Stomach (tissue), 9 donors: ENCODE measurements around the gene ASPG. TPM values are rescaled to one million over a fixed set of nuclear protein-coding genes. Genes with fewer than 3 reads are reported as not detected.

Source experiments
- DNase-seq, 2 donors: peaks; one replicate each; pipeline versions ENCODE4 v3.0.0 to v3.0.0-alpha.2; 2013 to 2019
- H3K27ac ChIP-seq, 5 donors: fragments of 200-600 bp in 4 of 5; sonication (generic) in 4 of 5; one replicate each; pipeline ENCODE4 v1.5.1; 2013 to 2019; ENCODE audit warnings: mild to moderate bottlenecking in 1 of 5, moderate library complexity in 1 of 5
- H3K27me3 ChIP-seq, 3 donors: fragments of 200-600 bp; sonication (generic); one replicate each; pipeline ENCODE4 v1.5.1; 2017 to 2019; ENCODE audit warnings: mixed run types in 1 of 3
- H3K36me3 ChIP-seq, 4 donors: fragments of 200-600 bp; sonication (generic); 1 replicate in 3 of 4; 2 replicates in 1 of 4; pipeline ENCODE4 v1.5.1; 2016 to 2019
- H3K4me1 ChIP-seq, 4 donors: fragments of 200-600 bp; sonication (generic); one replicate each; pipeline ENCODE4 v1.5.1; 2016 to 2019
- H3K4me3 ChIP-seq, 4 donors: fragments of 200-600 bp; sonication (generic) in 3 of 4; one replicate each; pipeline ENCODE4 v1.5.1; 2016 to 2019; ENCODE audit warnings: mild to moderate bottlenecking in 1 of 4
- H3K9me3 ChIP-seq, 4 donors: fragments of 200-600 bp; sonication (generic); one replicate each; pipeline ENCODE4 v1.5.1; 2016 to 2019
- EP300 ChIP-seq: sonication (generic); formaldehyde crosslinking; IDR thresholded peaks from one replicate; pipeline ENCODE4 v1.6.1; 2017; ENCODE audit warnings: antibody characterized with exemption
- POLR2A ChIP-seq, 4 donors: fragments of 450-650 bp; IDR thresholded peaks; one replicate each; pipeline ENCODE4 v1.6.1; 2016; ENCODE audit warnings: antibody characterized with exemption in 4 of 4, control low read depth in 2 of 4, mild to moderate bottlenecking in 1 of 4, moderate library complexity in 1 of 4
- POLR2AphosphoS5 ChIP-seq, 3 donors: sonication (generic); formaldehyde crosslinking; IDR thresholded peaks; one replicate each; pipeline ENCODE4 v1.6.1; 2016; ENCODE audit warnings: antibody characterized with exemption in 3 of 3
- WGBS, 5 donors: extraction: QIAGEN DNeasy Blood & Tissue Kit in 3 of 5; methylation state at CpG; one replicate each; pipeline versions ENCODE4 v1.1.5 to v1.1.7; 2013 to 2018; 5-methylcytosine and 5-hydroxymethylcytosine counted together
- intact Hi-C: fragments of 100-400 bp; cut with DNase I; formaldehyde crosslinking; loops from one replicate; pipeline ENCODE4 v1.15.1; 2023; ENCODE audit warnings: low total_unique reads
- polyA plus RNA-seq, 3 donors: library from polyadenylated mRNA; stranded (reverse); fragments of 200-250 nt; gene quantifications; one replicate each; pipeline ENCODE4 v1.2.3, GENCODE V29; 2013
- total RNA-seq, 5 donors: library from RNA; depleted of rRNA; stranded (reverse); fragments of >200 nt; gene quantifications; one replicate each; pipeline versions ENCODE4 v1.1.0 to v1.2.3, GENCODE V29; 2014 to 2016
- TF ChIP-seq, protein P1 (sequence below), 7 experiments: fragments of 450-650 bp in 4 of 7; fragments of 200-600 bp in 3 of 7; sonication (generic) in 3 of 7; IDR thresholded peaks; one replicate each; pipeline ENCODE4 v1.5.1; 2016 to 2019; ENCODE audit warnings: antibody characterized with exemption in 7 of 7, control low read depth in 2 of 7, mild to moderate bottlenecking in 1 of 7
- donor health status: healthy with polysubstance abuse.
- donor health status: Bipolar disorder and iron deficiency.
- donor health status: healthy.

Gene ASPG
- total and polyA plus RNA-seq, 8 donors, result 0.12 to 10.7 (median 4.4) TPM; not detected in 1

DNA sequence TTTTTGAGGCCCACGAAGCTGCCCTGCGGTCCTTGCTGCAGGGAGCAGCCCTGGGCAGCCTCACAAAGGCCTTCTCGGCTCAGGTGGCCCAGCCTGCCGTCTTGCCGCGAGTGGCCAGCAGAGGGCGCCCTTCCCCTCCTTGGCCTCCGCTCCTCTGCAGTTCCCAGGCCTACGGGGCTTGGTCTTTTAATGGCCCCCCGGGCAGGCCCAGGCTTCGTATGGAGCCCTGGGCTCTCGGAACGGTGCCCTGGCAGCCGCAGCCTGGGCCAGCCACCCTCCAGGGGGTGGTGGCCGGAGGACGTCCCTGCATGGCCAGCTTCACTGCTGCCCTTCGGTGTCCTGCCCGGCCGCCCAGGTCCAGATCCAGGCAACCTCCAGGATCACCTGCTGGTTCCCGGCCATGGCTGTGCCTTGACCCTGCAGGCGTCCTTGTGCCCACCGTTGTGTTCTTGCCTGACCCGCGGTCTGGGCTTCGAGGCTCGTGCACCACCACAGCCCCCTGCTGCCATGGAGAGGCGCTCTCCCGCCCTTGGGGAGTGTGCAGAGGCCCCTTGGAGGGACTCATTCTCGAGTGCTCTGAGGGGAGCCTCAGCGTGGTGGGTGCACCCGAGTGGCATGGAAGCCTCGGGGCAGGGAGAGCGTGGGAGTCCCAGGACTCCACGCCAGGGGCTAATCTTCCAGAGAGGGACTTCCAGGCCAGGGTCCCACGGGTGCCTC lies 9.4 kb downstream of the ASPG start:
- TF ChIP-seq EP300, result no peak
- TF ChIP-seq, protein P1, sequence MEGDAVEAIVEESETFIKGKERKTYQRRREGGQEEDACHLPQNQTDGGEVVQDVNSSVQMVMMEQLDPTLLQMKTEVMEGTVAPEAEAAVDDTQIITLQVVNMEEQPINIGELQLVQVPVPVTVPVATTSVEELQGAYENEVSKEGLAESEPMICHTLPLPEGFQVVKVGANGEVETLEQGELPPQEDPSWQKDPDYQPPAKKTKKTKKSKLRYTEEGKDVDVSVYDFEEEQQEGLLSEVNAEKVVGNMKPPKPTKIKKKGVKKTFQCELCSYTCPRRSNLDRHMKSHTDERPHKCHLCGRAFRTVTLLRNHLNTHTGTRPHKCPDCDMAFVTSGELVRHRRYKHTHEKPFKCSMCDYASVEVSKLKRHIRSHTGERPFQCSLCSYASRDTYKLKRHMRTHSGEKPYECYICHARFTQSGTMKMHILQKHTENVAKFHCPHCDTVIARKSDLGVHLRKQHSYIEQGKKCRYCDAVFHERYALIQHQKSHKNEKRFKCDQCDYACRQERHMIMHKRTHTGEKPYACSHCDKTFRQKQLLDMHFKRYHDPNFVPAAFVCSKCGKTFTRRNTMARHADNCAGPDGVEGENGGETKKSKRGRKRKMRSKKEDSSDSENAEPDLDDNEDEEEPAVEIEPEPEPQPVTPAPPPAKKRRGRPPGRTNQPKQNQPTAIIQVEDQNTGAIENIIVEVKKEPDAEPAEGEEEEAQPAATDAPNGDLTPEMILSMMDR (IDR thresholded peaks at IDR 0.05), result peak in 5 of 7 experiments; percentile 76 to 95 (median 88)
- TF ChIP-seq POLR2A (IDR thresholded peaks at IDR 0.05), result no peak
- peak in 1 of 3 donors; percentile 24 for TF ChIP-seq POLR2AphosphoS5 (IDR thresholded peaks at IDR 0.05)
- Histone ChIP-seq H3K36me3 (no peaks in the 10 kb centered on the region), H3K4me3 (no peak overlapping the region), H3K9me3 (no peaks in the 10 kb centered on the region), H3K27ac (no peak overlapping the region), H3K4me1 (peaks cover 0 to 21% (median 15%) of the 10 kb centered on the region in 4 donors), H3K27me3 (peaks cover 0 to 27% (median 0%) of the 10 kb centered on the region in 3 donors)
- intact Hi-C loops, result no loop called here
- peak; percentile 85 to 88 for DNase-seq
- 26 to 51% (median 47%) methylated on average over 10 to 35 of the region's 35 CpGs for WGBS, 5 donors

DNA sequence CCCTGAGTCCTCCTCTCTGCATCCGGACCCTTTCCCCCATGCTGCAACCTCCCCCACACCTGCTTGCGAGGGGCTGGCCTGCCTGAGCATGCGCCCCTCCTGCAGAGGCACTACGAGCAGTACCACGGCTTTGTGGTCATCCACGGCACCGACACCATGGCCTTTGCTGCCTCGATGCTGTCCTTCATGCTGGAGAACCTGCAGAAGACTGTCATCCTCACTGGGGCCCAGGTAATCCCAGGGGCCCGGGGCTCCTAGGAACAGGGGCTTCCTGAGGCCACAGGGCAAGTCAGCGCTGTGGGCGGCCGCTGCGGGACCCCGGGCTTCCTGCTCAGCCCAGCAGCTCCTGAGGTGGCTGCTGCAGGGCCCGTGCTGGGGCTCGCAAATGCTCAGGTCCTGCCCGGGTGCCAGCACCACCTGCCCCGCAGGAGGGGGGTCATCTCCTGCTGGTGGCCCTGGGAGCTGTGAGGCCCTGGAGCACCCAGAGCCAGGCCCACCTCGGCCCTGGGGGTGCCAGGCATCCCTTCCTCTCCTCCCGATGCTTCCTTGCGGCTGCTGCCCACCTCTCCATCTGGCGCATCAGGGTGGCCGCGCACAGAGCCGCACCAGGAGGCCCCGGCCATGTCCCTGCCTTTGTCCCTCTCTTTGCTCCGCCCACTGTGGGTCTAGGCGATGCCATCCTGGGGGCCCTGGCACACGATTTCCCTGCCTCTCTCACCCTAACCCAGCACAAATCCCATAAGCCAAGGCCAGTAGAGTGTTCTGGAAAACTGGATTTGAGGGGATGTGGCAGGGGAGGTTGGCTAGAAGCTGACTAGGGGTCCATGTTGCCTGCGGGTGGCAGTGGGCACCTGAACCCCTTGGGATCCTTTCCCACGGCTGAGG lies 10.2 kb downstream of the ASPG start:
- peaks cover 0 to 28% (median 21%) of the 10 kb centered on the region in 4 donors for H3K4me1 ChIP-seq
- H3K27me3 ChIP-seq, result peaks cover 0 to 27% (median 0%) of the 10 kb centered on the region in 3 donors
- H3K36me3 ChIP-seq, result no peaks in the 10 kb centered on the region
- WGBS, 5 donors, result 86 to 90% (median 90%) methylated on average over 24 to 31 of the region's 31 CpGs
- no peak overlapping the region for H3K4me3 ChIP-seq
- no peaks in the 10 kb centered on the region for H3K9me3 ChIP-seq
- intact Hi-C loops, result no loop called here
- TF ChIP-seq, protein P1 (IDR thresholded peaks at IDR 0.05), result no peak
- no peak for TF ChIP-seq POLR2AphosphoS5 (IDR thresholded peaks at IDR 0.05)
- TF ChIP-seq POLR2A (IDR thresholded peaks at IDR 0.05), result no peak
- DNase-seq, result no peak
- no peak overlapping the region for H3K27ac ChIP-seq

- intact Hi-C loops, result no loop called here
- 77 to 88% (median 86%) methylated on average over 9 to 14 of the region's 14 CpGs for WGBS, 5 donors
Observed at GRCh38 chr14:104096318-104096717, 10.8 kb downstream of the ASPG start.

More at GRCh38 chr14:104096318-104096717, 10.8 kb downstream of the ASPG start:
- no peak overlapping the region for H3K4me3 ChIP-seq
- no peaks in the 10 kb centered on the region for H3K36me3 ChIP-seq
- H3K27me3 ChIP-seq, result peaks cover 0 to 29% (median 0%) of the 10 kb centered on the region in 3 donors
- no peaks in the 10 kb centered on the region for H3K9me3 ChIP-seq
- DNase-seq, result no peak
- TF ChIP-seq, protein P1 (IDR thresholded peaks at IDR 0.05), result no peak
- H3K4me1 ChIP-seq, result peaks cover 0 to 35% (median 28%) of the 10 kb centered on the region in 4 donors
- H3K27ac ChIP-seq, result no peak overlapping the region
